Stimulated activated CD4-positive, alpha-beta T cell treated with anti-CD3 and anti-CD28 coated beads, Interleukin-1b, Interleukin-23, amount 100 ng/mL, for 24 hours (primary cell): ENCODE data around the gene FRMD5.
"Not testable (repeated sequence)": the region's sequence is repeated elsewhere in the genome, so short reads cannot be mapped to it uniquely, and the experiment has no call there.

Source experiments
- DNase-seq, 4 experiments: peaks; one replicate each; pipeline ENCODE4 v3.0.0-alpha.2; 2020; ENCODE audit warnings: low read depth in 4 of 4, low spot score in 1 of 4

Gene FRMD5

DNA sequence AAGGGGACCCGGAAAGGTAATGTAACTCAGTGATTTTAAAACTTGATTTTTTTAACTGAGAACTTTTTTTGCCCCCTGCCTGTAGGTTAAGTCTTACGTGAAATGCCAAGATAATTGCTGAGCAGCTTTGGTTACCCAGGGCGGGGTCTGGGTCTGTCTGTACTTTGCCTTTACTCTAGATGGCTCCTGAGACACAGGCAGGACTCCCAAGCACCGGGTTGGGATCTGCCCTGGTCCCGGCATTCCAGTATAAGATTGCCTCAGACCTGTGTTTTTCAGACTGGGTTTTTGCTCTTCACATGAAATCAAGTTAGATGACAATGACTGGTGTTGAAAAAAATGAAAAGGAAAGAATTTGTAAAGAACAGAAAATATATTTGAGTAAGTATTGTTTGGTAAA is 328.0 kb downstream of the FRMD5 start:
- DNase-seq = no peak

DNA sequence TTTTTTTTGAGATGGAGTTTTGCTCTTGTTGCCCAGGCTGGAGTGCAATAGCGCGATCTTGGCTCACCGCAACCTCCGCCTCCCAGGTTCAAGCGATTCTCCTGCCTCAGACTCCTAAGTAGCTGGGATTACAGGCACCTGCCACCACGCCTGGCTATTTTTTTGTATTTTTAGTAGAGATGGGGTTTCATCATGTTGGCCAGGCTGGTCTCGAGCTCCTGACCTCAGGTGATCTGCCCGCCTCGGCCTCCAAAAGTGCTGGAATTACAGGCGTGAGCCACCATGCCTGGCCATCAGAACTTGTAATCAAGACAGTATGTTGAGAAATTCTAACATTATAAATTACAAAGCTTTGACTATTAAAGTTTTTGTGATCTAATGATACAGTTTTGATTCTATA is 328.4 kb downstream of the FRMD5 start:
- DNase-seq = not testable (repeated sequence)

GRCh38 chr15:43859546-43859945 is 335.5 kb downstream of the FRMD5 start:
- DNase-seq = no peak

DNA sequence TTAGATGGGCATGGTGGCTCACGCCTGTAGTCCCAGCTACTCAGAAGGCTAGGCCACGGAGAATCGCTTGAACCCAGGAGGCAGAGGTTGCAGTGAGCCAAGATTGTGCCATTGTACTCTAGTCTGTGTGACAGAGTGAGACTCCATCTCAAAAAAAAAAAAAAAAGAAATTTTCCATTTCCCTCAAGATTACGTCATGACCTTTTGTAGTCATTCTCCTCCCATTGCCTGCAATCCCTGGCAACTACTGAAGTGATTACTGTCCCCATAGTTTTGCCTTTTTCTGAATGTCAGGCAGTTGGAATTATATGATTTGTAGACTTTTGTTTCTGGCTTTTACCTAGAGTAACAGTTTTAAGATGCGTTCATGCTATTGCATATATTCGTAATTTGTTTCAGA is 340.3 kb downstream of the FRMD5 start:
- no peak for DNase-seq

- DNase-seq = no peak
These were observed 342.5 kb downstream of the FRMD5 start for GRCh38 chr15:43852607-43853006.

- no peak for DNase-seq
These were observed 343.8 kb downstream of the FRMD5 start for GRCh38 chr15:43851251-43851650.

GRCh38 chr15:43845421-43845820 is 349.6 kb downstream of the FRMD5 start:
- DNase-seq = no peak

- DNase-seq = not testable (repeated sequence)
These were observed 362.6 kb downstream of the FRMD5 start for GRCh38 chr15:43832485-43832884.

DNA sequence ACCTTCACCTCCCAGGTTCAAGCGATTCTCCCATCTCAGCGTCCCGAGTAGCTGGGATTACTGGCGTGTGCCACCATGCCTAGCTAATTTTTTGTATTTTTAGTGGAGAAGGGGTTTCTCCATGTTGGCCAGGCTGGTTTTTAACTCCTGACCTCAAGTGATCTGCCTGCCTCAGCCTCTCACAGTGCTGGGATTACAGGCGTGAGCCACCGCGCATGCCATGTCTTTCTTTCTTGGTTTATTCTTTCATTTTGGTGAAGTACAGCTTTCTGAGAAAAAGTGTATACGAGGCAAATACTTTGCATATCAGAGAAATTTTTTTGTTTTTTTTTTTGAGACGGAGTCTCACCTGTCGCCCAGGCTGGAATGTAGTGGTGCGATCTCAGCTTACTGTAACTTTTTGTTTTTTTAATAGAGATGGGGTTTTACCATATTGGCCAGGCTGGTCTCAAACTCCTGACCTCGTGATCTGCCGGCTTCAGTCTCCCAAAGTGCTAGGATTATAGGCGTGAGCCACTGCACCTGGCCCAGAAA is 363.5 kb downstream of the FRMD5 start:
- DNase-seq = not testable (repeated sequence)

DNA sequence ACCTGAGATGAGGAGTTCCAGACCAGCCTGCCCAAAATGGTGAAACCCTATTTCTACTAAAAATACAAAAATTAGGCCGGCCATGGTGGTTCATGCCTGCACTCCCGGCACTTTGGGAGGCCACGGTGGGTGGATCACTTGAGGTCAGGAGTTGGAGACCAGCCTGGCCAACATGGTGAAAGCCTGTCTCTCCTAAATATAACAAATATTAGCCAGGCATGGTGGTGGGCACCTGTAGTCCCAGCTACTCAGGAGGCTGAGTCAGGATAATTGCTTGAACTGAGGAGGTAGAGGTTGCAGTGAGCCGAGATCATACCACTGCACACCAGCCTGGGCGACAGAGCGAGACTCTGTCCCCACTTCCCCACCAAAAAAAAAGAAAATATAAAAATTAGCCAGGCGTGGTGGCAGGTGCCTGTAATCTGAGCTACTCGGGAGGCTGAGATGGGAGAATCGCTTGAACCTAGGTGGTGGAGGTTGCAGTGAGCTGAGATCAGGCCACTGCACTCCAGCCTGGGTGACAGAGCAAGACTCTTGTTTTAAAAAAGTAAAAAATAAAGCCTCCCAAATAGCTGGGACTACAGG is 364.3 kb downstream of the FRMD5 start:
- not testable (repeated sequence) for DNase-seq

DNA sequence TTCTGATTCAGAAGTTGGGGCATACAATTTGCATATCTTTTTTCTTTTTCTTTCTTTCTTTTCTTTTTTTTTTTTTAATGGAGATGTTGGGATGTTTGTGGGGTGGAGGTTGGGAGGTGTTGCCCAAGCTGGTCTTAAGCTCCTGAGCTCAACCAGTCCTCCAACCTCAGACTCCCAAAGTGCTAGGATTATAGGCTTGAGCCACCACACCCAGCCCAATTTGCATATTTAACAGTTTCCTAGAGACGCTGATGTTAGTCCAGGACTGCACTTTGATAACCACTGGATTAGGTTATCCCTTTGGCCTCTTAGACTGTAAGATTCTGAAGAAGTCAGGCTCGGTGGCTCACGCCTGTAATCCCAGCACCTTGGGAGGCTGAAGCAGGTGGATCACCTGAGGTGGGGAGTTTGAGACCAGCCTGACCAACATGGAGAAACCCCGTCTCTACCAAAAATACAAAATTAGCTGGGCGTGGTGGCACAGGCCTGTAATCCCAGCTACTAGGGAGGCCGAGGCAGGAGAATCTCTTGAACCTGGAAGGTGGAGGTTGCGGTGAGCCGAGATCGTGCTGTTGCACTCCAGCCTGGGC is 365.0 kb downstream of the FRMD5 start:
- DNase-seq = not testable (repeated sequence)

GRCh38 chr15:43828061-43828657 is 366.9 kb downstream of the FRMD5 start:
- DNase-seq = no peak

- DNase-seq = peak; percentile 40 to 77 (median 56)
These were observed 368.3 kb downstream of the FRMD5 start, which contains the start of gene WDR76 for GRCh38 chr15:43826508-43827341. TSS of gene WDR76 (plus strand) at chr15:43827002. CDS start at chr15:43827033, 31 bp downstream.

DNA sequence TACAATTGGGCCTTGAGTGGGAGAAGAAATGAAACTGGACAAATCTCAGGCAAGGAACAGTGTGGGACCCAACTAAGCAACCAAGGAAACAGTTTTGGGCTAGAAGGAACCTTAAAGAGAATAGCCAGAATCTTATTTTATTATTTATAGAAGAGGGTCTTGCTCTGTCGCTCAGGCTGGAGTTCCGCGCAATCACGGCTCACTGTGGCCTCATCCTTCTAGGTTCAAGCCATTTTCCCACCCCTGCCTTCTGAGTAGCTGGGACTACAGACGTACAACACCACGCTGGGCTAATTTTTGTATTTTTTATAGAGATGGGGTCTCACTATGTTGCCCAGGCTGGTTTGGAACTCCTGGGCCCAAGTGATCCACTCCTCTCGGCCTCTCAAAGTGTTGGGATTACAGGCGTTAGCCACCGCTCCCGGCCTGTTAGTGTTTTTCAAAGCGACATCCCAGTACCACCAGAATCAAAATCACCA is 369.0 kb downstream of the FRMD5 start:
- no peak for DNase-seq

GRCh38 chr15:43825305-43825704 is 369.8 kb downstream of the FRMD5 start:
- not testable (repeated sequence) for DNase-seq

DNA sequence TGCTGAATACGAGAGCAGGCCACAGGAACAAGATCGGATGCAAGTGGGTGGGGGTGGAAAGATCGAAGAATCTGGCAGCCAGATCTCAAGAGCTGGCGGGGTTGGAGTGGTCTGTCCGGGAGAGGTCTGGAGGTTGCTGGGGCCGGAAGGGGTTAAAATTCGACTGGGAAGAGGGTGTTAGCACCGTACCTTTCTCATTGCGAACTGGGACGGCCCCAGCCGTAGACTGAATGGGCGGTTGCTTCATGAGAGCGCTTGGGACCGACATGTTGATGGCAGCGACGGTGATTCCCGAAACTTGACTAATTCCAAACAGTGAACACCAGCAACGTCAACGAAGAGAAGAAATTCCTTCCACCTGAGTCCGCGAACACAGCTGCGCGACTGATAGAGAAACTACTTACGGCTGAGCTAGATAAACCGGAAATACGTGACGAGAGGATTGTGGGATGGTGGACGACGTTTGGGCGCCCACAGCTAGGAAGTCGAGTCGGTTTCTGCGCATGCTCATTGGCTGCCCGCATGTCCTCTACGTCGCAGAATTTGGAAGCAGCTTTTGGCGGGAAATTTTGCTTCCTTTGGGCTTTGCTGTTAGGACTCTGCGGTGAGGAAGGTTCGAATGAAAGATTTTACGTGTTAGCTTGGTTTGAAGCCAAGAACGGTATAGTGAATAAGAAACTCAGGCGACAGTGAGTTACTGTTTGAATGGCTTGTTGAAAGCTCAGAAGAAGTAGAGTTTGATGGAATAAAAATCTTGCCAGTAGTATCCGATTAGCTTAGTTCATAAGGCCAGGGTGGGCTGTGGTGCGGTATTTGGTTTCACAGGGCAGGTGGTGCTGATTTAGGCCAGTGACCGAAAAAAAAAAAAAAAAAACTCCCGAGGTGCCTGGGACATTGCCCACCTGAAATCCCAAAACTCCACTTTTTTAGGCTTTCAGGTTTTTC is 370.5 kb downstream of the FRMD5 start, which contains the start of gene MFAP1:
Gene MFAP1 (minus strand): TSS at position 389 of the 945 bp plus-strand sequence. CDS start 121 bp downstream, at position 268.
- DNase-seq = peak; percentile 82 to 89 (median 86)

GRCh38 chr15:43821505-43821904 is 373.6 kb downstream of the FRMD5 start:
- DNase-seq = no peak
